DMS153 treated with DMSO at 0.1 percent for 48 hours (cell line): ENCODE data around the gene RPL29.

Experiments used
- DNase-seq: peaks from one replicate; lab custom pipeline; 2025; ENCODE audit not compliant: unreplicated experiment; lab: John Stamatoyannopoulos, UW

RPL29 gene

GRCh38 chr3:52026041-52026440, 30.3 kb upstream of the RPL29 start:
- DNase-seq = no peak

- DNase-seq = no peak
Observed at GRCh38 chr3:52025453-52025852, 29.8 kb upstream of the RPL29 start.

GRCh38 chr3:52024765-52025452, 29.2 kb upstream of the RPL29 start:
- DNase-seq = no peak

- DNase-seq = no peak
Observed at GRCh38 chr3:52023860-52024764, 28.4 kb upstream of the RPL29 start.

GRCh38 chr3:52023101-52023770, 27.5 kb upstream of the RPL29 start:
- no peak for DNase-seq

- no peak for DNase-seq
Observed at GRCh38 chr3:52022323-52023100, 26.8 kb upstream of the RPL29 start.

- DNase-seq = no peak
Observed at GRCh38 chr3:52021489-52022268, 26.0 kb upstream of the RPL29 start.

- DNase-seq = no peak
Observed at GRCh38 chr3:52020796-52021195, 25.1 kb upstream of the RPL29 start.

- no peak for DNase-seq
Observed at GRCh38 chr3:52019352-52020080, 23.8 kb upstream of the RPL29 start.

GRCh38 chr3:52018319-52019000, 22.8 kb upstream of the RPL29 start:
- DNase-seq = no peak

GRCh38 chr3:52017586-52017985, 21.9 kb upstream of the RPL29 start:
- no peak for DNase-seq

- no peak for DNase-seq
Observed at GRCh38 chr3:52015438-52016228, 19.9 kb upstream of the RPL29 start.

GRCh38 chr3:52014613-52015012, 18.9 kb upstream of the RPL29 start:
- DNase-seq = no peak

GRCh38 chr3:52013802-52014598, 18.3 kb upstream of the RPL29 start:
- DNase-seq = no peak

GRCh38 chr3:52012699-52013098, 17.0 kb upstream of the RPL29 start:
- DNase-seq = no peak

- no peak for DNase-seq
Observed at GRCh38 chr3:52010431-52010830, 14.7 kb upstream of the RPL29 start.

GRCh38 chr3:52007291-52007690, 11.6 kb upstream of the RPL29 start:
- no peak for DNase-seq

GRCh38 chr3:52006820-52007133, 11.1 kb upstream of the RPL29 start:
- DNase-seq = no peak
